BLaER1 (cell line): ENCODE data around the gene TNRC6B.

Experiments
- H3K27ac ChIP-seq: shearing (Covaris generic); formaldehyde crosslinking; 2 replicates; pipeline ENCODE4 v1.8.1; 2022
- H3K27me3 ChIP-seq: shearing (Covaris generic); formaldehyde crosslinking; 2 replicates; pipeline ENCODE4 v1.8.1; 2022
- H3K36me3 ChIP-seq: shearing (Covaris generic); formaldehyde crosslinking; 2 replicates; pipeline ENCODE4 v1.8.1; 2022
- H3K4me1 ChIP-seq: shearing (Covaris generic); formaldehyde crosslinking; 2 replicates; pipeline ENCODE4 v1.8.1; 2022
- H3K4me2 ChIP-seq: shearing (Covaris generic); formaldehyde crosslinking; 2 replicates; pipeline ENCODE4 v1.8.1; 2022
- H3K4me3 ChIP-seq: shearing (Covaris generic); formaldehyde crosslinking; 2 replicates; pipeline ENCODE4 v1.8.1; 2022
- H3K9ac ChIP-seq: shearing (Covaris generic); formaldehyde crosslinking; 2 replicates; pipeline ENCODE4 v1.8.1; 2022
- H3K9me3 ChIP-seq: shearing (Covaris generic); formaldehyde crosslinking; 2 replicates; pipeline ENCODE4 v1.8.1; 2022
- H4K20me1 ChIP-seq: shearing (Covaris generic); formaldehyde crosslinking; 2 replicates; pipeline ENCODE4 v1.8.1; 2022
- Cebpa-rat ChIP-seq: shearing (Covaris generic); IDR thresholded peaks from 2 replicates; pipeline ENCODE4 v1.8.1; 2022

The TNRC6B gene

GRCh38 chr22:40385036-40385782 is 207.5 kb downstream of the TNRC6B start:
- H3K9ac ChIP-seq, result peak overlapping the region; percentile 42; the same call in 1 of the 2 replicates
- no peak for TF ChIP-seq Cebpa-rat
- peaks cover 37% of the 10 kb centered on the region for H3K36me3 ChIP-seq
- peaks cover 38% of the 10 kb centered on the region for H3K4me1 ChIP-seq
- H4K20me1 ChIP-seq, result peaks cover 66% of the 10 kb centered on the region; the same call in 1 of the 2 replicates
- H3K4me2 ChIP-seq, result peak overlapping the region; percentile 83
- H3K4me3 ChIP-seq, result peak overlapping the region; percentile 20; the same call in 1 of the 2 replicates
- H3K27me3 ChIP-seq, result no peaks in the 10 kb centered on the region
- H3K9me3 ChIP-seq, result no peaks in the 10 kb centered on the region
- H3K27ac ChIP-seq, result peak overlapping the region; percentile 66
